Medulla oblongata (tissue), 1 donor: ENCODE data around the gene PRKCH.

Experiments
- DNase-seq: peaks from one replicate; pipeline ENCODE4 v3.0.0-alpha.2; 2015; ENCODE audit errors: extremely low spot score

The PRKCH gene

DNA sequence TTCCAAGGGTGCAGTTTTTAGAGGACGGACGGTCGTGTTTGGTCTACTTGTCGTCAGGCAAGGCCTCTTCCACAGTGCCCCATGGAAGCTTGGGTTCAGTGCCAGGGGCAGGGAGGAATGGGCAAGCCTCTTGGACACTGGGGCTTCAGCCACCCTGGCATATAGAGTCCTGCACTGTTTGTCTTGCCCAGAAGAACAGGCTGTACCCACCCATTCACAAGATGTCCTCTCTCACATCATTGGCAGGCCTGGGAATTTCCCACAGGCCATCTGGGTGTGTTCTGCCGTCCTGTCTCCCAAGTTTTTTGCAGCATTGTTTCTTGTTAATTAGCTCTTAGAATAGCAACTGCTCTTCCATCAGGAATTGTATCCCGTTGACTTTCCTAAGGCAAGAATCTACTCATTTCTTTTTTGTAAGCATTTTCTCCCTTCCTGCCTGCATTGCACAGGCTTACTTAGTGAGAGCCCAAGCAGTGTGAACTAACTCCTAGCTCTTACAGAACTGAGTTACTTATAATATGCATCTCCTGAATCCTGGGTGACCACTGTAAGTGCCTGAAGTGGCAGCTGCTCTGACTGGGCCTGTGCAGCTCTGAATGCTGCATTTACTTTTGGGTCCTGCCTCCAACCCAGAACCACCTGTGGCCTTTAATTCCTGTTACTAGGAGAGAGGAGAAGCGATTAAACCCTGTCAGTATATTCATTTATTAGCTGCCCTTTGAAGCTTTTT, 224.5 kb downstream of the PRKCH start:
- DNase-seq = peak; percentile 86

GRCh38 chr14:61547186-61548069, 226.0 kb downstream of the PRKCH start:
- DNase-seq = no peak

DNA sequence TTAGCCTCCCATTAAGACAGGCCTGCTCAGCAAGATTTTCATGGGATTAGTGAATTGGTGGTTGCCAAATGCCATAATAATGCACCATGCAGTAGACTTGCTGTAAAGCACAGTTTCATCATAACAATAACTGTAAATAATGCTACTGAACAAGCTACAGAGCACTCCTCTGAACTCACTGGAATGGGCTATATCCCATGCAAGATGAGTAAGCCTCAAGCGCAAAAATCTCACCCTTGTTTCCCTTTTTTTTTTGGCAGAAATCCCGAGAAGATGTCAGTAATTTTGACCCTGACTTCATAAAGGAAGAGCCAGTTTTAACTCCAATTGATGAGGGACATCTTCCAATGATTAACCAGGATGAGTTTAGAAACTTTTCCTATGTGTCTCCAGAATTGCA, 228.0 kb downstream of the PRKCH start:
- DNase-seq = no peak

DNA sequence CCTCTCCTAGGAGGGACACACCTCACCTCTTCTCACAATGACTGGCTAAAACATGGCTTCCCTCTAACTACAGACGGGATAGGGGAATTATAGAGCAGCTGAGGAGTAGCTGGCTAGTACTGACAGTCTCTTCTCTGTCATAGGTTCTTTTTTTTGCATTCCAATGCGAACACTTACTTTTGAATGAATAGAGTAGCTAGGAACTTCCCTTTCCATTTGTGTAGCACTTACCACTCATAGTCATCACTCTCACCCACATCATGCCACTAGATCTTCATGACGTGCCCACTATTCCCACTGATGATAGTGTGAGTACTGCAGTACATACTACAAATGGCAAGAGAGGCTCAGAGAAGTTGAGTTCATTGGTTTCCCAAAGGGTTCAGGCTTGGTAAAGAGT, 230.0 kb downstream of the PRKCH start:
- no peak for DNase-seq

GRCh38 chr14:61552241-61552640, 230.9 kb downstream of the PRKCH start:
- DNase-seq = no peak

DNA sequence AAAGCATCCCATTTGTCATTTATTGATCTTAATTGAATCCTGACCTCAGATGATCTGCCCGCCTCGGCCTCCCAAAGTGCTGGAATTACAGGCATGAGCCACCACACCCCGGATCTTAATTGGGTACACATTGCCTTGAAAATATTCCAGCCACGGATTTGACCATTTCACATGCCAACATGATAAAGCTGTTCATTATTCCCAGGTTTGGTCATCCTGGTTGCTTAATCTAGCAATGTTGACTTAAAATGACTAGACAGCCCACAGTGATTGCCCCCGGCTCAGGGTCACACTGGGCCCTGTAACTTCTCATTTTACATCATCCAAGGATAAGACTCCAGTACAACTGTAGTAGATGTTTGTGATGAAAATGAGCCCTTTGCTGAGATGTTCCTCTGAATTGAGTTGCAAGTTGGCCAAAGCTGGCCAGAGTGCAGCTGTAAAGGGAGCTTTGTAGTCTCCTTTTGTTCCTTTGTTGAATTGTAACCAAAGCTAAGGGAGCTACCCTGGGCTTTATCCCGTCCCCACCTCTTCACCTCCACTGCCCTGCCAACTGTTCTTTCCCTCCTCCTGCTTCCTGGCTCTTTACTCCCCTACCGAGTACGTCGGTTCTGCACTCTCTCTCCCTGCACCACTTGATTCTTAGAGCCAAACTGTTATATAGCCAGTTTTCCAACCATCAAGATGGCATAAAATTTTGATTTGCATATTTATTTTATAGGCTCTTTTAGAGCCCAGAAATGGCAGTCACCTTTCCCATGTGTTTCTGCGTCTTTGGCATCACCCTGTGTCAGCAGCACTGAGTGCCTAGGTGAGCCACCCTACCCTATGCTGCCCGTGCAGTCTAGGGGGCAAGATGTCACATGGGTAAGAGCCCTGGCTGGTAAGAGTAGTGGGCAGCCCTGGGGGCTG, 232.6 kb downstream of the PRKCH start:
- no peak for DNase-seq

- no peak for DNase-seq
Measured at GRCh38 chr14:61555056-61555838, 233.9 kb downstream of the PRKCH start.

DNA sequence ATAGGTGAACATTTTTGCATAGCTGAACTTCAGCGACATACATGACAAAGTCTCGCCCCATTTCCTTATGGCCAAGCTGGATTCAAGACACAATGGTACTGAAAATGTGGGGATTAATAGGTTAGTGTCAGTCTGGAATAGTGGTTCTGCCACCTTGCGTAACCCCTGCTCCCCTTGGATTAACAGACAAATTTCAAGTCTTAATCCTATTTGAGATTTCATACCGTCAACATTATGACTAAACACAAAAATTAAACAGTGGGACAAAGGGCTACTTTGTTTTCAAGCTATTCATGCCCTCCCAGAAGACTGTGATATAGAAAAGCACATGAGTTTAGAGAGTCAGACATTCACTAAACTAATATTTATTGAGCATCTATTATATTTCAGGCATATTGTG, 235.1 kb downstream of the PRKCH start:
- no peak for DNase-seq

DNA sequence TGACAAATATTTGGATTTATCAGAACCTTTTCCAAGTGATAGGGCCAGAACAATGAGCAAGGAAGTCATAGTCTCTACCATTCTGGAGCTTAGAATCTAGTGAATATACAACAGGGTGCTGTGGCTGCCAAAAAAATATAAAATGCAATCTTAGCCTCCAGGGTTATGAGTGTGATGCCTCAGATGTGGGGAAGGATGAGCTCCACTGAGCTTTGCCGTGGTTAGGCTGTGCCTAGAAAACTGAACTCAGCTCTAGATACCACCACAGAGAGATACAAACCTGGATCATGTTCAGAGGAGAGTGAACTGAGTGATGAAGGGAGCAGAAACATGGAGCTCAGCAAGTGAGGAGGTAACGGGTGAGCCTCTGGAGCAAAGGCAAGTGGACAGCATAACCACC, 235.9 kb downstream of the PRKCH start:
- no peak for DNase-seq

GRCh38 chr14:61557854-61558253, 236.5 kb downstream of the PRKCH start:
- no peak for DNase-seq

- no peak for DNase-seq
Measured at GRCh38 chr14:61558271-61558670, 236.9 kb downstream of the PRKCH start.

GRCh38 chr14:61559641-61560201, 238.3 kb downstream of the PRKCH start:
- DNase-seq = no peak

DNA sequence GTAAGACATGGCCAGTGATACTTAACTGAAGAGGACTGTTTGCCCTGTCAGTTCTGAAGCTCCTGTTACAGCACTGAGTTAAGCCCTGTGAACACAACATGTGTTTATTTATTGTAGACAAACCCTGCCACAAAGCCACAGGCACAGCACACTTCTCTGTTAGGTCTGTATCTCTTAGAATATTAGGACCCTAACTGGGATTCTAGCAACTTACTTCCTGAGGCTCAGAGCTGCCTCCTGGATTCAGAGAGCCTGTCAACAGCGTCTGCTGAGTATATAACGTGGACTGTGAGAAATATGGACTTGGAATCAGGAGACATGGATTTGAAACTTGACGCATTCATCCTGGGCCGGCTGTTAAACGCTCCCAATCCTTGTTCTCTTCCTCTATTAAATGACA, 238.9 kb downstream of the PRKCH start:
- no peak for DNase-seq

DNA sequence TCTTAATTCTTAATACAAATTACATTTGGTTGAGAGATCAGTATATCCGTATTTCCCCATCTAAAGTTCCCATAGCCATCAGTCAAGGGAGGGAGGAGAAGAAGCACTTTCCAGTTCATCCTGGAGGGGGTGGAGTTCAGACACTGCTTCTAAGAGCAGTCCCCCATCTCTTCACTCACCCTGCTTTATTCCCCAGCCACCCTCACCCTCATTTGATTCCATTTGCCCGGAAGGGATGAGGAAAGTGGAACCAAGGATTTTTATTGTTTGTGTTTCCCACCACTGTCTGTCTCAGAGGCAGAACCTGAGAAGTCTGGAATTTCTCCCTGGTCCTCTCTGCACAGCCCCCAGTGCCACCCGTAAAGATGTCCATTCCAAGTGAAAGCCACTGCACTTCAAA, 239.7 kb downstream of the PRKCH start:
- DNase-seq = no peak

- no peak for DNase-seq
Measured at GRCh38 chr14:61561657-61562276, 240.4 kb downstream of the PRKCH start.

GRCh38 chr14:61562321-61563161, 241.2 kb downstream of the PRKCH start:
- DNase-seq = no peak

- no peak for DNase-seq
Measured at GRCh38 chr14:61563162-61563511, 241.8 kb downstream of the PRKCH start.

- no peak for DNase-seq
Measured at GRCh38 chr14:61563880-61564617, 242.7 kb downstream of the PRKCH start.

GRCh38 chr14:61564618-61565091, 243.3 kb downstream of the PRKCH start:
- DNase-seq = no peak
